ENCODE measurements around the gene TOMM7.
"Not testable (repeated sequence)": the region's sequence is repeated elsewhere in the genome, so short reads cannot be mapped to it uniquely, and the experiment has no call there.

Gene TOMM7

DNA sequence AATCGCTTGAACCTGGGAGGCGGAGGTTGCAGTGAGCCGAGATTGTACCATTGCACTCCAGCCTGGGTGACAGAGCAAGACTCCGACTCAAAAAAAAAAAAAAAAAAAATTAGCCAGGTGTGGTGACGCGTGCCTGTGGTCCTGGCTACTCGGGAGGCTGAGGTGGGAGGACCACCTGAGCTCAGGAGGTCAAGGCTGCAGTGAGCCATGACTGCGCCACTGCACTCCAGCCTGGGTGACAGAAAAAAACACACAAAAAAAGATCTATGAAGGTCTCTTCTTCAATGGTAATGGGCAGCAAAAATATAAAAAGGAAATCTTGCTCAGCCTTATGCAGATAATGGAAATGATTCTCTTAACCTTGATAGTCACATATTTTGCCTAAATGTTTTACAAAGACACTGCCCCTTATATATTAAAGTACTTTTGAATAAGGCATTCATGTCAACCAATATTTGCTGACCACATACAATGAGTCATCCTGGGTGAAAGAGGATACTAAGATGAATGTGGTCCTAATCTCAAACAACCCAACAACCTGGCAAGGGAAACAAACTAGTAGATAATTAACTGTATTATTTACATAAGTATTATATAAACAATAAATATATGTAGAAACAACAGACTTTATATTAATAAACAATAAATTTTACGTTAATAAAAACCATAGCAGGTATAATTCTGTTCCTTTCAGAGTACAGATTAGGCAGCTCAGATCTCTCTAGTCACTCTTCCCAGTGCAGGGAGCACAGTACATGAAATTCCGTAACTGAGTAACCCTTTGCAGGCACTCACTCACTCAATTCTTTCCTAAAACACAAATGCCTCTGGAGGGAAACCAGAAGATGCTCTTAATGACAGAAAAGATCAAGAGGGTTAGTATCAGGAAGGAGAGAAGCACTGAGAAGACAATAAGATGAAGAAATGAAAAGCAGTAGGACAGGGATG lies 8.1 kb downstream of the TOMM7 start:
- no peak for DNase-seq

DNA sequence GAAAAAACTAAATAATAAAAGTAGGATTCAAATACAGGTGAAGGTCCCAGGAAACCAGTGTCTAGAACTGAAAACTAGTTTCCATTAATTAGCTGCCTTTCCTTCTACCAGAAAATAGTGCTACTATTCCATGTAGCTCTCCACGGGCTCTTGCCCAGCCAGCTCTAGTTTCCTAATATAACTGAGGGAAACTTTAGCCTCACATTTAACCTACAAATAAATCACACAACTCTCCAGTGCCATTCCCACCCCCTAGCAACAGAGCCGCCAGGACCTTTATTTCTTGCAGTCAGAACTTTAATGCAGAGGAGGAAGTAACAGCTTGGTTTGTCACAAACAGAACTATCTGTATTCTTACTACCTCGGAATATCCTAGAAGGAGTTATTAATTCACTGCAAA lies 10.3 kb downstream of the TOMM7 start:
- no peak for DNase-seq

DNA sequence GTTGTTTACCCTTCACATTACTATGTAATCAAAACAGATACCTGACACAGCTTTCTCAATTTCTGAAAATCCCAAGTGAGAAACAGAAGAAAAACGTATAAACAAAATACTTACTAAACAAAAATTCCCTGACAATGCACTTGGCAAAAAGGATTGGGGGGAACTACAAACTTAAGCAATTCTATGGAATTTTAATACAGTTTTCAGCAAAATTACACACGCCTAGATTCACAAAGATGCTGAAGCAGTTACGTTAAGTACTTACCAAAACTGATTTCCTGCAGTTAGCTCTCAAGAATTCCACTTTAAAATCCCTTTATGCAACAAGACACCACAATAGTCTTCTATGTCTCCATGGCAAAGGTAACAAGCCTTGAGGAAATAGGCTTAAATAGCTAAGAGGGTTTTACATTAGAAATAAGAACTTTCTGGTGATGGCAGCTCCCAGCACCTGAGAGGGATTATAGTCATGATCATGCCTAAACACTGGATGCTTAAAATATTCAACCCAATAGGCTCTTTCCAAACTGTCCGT lies 10.8 kb downstream of the TOMM7 start:
- no peak for DNase-seq

DNA sequence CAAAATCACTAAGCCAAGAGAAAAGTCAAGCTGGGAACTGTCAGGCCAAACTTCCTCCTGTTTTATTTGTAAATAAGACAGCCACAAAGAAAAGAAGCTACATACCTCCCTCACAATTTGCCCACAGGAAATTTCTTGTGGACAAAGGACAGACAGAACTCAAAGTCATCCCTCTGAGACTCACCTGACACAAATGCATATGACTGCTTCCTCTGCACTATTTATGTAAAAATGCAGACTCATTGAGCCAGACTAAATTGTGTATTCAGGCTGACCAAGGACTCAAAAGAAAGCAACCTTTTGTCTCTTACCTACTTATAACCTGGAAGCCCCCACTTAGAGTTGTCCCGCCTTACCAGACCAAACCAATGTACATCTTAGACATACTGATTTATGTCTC lies 11.8 kb downstream of the TOMM7 start:
- DNase-seq: no peak

- DNase-seq: no peak
These were observed 12.6 kb downstream of the TOMM7 start for GRCh38 chr7:22809902-22810642.

GRCh38 chr7:22808140-22808539 lies 14.5 kb downstream of the TOMM7 start:
- no peak for DNase-seq

GRCh38 chr7:22806752-22807151 lies 15.9 kb downstream of the TOMM7 start:
- DNase-seq: no peak

GRCh38 chr7:22805227-22805626 lies 17.4 kb downstream of the TOMM7 start:
- DNase-seq: no peak

GRCh38 chr7:22802831-22803230 lies 19.8 kb downstream of the TOMM7 start:
- not testable (repeated sequence) for DNase-seq

GRCh38 chr7:22802426-22802825 lies 20.2 kb downstream of the TOMM7 start:
- DNase-seq: no peak

- DNase-seq: no peak
These were observed 20.7 kb downstream of the TOMM7 start for GRCh38 chr7:22801912-22802311.

- DNase-seq: no peak
These were observed 23.0 kb downstream of the TOMM7 start for GRCh38 chr7:22799633-22800032.

DNA sequence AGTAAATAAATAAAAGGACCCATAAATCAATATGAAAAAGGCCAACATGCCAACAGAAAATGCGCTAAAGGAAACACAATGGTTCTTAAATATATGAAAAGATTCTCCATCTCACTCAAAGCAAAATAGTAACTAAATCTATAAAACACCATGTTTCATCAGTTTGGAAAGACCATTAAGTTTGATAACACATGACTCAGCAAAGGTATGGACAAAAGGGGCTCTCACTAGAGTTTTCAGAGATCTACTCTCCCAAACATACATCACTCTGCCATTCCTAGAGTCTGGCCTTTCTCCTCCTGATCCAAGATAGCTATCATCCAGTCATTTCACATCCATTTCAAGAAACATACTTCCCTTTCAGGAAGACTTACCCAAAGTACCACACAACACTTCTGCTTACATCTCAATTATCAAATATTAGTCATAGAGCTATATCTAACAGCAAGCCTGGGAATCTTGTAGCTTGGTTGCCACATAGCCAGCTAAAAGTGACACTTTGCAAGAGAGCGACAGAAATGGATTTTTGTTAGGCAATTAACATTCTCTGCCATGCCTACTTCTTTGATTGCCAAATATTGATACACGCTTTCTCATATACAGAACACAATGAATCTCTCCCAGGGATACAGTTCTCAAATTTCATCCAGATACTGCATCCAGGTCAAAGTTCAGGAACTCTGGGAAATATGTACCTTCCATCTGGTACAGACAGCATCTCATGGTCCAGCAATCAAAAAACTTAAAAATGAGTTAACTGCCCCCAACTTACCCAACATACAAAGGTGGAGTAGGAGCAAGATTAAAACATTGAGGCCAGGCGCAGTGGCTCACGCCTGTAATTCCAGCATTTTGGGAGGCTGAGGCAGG lies 28.8 kb downstream of the TOMM7 start:
- no peak for DNase-seq

DNA sequence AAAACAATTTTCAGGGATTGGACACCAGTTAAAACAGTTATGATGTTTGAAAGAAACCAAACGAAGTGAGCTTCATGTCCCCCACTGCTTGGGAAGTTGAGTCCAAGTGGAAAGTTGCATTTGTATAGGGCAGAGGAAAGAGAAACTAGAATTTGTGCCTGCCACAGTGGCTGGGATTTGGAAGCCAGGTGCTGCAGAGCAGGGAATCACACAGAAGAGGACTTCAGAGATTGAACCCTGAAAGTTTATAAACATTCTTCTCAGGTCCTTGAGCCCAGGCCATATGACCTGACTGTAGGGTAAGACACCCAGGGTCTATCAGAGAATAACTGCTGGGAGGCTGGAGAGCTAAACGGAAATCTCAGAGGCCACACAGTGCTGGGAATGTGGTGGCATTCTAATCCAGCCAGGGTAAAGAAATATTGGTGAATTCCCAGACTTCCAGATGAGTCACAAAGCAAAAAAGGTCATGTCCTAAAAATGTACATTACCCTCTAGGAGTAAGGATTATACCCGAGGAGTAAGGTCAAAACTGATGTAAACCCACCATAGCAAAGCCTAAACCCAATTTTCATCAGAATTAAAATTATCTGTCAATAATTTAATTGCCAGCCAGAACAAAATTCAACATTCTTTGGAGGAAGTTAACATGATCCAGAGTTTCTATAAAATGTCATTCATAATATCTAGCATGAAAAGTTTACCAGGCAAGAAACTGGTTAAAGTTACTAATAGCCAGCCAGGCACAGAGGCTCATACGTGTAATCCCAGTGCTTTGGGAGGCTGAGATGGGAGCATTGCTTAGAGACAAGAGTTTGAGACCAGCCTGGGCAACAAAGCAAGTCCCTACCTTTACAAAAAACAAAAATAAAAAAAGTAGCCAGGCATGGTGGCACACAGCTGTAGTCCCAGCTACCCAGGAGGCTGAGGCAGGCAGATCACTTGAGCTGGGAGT lies 31.2 kb downstream of the TOMM7 start:
- DNase-seq: no peak

DNA sequence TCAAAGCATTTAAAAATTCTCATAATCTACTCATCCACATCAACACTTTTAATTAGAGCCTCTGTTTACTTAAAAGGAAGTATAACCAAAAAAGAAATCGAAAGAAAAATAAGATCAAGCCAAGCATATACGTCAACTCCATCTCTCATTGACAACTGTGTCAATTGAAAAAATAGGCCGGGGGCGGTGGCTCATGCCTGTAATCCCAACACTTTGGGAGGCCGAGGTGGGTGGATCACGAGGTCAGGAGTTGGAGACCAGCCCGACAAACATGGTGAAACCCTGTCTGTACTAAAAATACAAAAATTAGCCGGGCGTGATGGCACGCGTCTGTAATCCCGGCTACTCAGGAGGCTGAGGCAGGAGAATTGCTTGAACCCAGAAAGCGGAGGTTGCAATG lies 32.0 kb downstream of the TOMM7 start:
- DNase-seq: not testable (repeated sequence)

DNA sequence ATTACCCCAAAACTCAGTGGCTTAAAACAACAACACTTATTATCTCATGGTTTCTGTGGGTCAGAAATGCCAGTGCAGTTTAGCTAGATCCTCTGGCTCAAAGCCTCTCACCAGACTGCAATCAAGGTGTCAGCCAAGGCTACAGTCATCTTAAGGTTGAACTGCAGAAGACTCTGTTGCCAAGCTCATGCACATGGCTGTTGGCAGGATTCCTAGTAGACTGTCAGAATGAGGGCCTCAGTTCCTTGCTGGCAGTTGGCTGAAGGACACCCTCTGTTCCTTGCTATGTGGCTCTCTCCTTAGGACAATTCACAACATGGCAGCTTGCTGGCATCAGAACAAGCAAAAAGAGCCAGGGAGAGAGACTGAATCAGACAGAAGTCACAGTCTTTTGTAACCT lies 34.7 kb downstream of the TOMM7 start:
- no peak for DNase-seq

DNA sequence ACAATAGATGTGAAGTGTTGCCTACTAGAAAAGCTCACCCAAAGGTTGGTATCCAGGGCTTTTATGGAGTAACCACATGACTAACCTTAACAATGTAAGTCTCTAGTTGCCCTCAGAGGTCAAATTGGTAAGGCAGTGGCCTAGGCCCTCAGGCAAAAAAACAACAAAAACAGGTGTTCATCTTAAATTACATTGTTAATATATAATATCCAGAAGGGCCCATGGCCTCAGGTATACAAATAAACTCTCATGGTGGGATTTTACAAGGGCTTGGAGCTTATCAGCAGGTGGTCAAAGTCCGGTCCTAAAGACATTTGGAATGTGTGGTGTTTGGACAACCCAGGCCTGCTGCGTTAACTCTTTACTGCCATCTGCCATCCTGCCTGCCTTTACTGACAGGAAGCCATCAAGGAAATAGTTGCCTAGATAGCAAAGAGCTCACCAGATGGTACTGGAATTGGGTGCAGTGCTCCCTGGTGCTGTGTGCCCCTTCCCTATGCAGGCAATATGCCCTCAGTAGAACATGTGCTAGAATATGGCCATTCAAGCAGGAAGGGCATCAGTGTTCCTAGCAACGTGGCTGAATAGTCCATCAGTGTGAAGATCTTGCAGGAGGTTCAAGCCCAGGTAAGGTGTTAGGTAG lies 36.2 kb downstream of the TOMM7 start:
- no peak for DNase-seq

DNA sequence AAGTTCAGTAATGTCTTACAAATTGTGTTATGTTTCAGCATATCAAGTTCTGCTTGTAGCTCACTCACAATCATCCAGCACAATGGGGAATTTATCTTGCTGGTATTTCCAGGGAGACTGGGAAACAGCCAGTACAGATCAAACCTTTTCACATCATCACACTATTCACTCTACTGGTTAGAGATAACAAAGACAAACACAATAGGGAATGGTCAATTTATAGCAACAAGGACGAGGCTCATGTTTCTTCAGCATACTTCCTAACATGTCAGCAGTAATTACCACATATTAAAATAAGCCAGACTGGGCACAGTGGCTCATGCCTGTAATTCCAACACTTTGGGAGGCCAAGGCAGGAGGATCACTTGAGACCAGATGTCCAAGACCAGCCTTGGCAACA lies 38.3 kb downstream of the TOMM7 start:
- DNase-seq: no peak

GRCh38 chr7:22783421-22783820 lies 39.2 kb downstream of the TOMM7 start:
- DNase-seq: no peak

- DNase-seq: no peak
These were observed 39.9 kb downstream of the TOMM7 start for GRCh38 chr7:22782616-22783232.

Measured in cerebellar nuclear complex (tissue), 1 donor.